GM04503 (cell line): ENCODE measurements around the gene OTUD3.
"Not testable (repeated sequence)": the region's sequence is repeated elsewhere in the genome, so short reads cannot be mapped to it uniquely, and the experiment has no call there.

Experiments used
- DNase-seq: peaks from one replicate; pipeline ENCODE4 v3.0.0-alpha.2; 2012; ENCODE audit warnings: low read depth

The OTUD3 gene, protein sequence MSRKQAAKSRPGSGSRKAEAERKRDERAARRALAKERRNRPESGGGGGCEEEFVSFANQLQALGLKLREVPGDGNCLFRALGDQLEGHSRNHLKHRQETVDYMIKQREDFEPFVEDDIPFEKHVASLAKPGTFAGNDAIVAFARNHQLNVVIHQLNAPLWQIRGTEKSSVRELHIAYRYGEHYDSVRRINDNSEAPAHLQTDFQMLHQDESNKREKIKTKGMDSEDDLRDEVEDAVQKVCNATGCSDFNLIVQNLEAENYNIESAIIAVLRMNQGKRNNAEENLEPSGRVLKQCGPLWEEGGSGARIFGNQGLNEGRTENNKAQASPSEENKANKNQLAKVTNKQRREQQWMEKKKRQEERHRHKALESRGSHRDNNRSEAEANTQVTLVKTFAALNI

DNA sequence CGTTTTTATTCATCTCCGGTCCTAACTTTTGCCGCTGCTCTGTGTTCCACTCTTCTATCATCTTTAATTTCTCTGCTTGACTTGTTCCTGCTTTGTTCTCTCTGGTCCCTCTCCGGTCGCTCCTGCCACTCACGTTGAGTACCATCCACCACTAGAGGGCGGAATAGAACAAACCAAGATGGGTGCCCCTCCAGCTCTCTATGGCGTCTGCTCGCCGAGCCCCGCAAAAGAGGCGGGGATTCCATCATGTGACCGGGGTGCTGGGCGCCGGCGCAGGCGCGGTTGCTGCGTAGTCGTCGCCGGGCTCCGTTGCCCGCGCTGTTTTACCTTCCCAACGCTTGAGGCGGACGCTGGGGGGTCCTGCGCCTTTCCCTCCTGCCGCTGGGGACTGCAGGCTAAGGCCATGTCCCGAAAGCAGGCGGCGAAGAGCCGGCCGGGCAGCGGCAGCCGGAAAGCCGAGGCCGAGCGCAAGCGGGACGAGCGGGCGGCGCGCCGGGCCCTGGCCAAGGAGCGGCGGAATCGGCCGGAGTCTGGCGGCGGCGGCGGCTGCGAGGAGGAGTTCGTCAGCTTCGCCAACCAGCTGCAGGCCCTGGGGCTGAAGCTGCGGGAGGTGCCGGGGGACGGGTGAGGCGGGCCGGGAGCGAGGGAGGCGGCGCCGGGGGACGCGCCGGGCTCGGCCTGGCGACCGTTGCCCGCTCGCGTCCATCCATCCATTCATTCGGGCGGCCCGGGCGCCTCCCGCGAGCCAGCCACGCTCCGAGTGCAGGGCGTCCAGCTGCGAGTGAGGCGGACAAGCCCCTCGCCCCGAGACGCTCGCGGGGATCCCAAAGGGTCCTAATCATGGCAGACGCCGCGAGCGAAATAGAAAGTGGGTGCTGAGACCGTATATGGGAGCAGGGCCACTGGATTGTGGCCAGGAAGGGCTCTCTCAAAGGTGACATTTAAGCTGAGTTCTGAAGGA is at the start of gene OTUD3:
Gene OTUD3 (plus strand): TSS at position 285 of the 961 bp plus-strand sequence. CDS start 119 bp downstream, at position 404.
- peak; percentile 76 for DNase-seq

DNA sequence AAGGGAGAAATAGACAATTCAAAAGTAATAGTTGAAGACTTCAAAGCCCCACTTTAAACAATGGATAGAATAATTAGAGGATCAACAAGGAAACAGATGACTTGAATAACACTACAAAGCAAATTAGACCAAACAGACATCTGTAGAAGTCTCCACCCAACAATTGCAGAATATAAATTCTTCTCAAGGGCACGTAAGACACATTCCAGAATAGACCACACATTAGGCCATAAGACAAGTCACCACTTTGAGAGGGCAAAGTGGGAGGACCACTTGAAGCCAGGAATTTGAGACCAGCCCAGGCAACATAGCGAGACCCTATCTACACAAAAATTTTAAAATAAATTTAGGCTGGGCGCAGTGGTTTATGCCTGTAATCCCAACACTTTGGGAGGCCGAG is 46.6 kb upstream of the OTUD3 start:
- no peak for DNase-seq

DNA sequence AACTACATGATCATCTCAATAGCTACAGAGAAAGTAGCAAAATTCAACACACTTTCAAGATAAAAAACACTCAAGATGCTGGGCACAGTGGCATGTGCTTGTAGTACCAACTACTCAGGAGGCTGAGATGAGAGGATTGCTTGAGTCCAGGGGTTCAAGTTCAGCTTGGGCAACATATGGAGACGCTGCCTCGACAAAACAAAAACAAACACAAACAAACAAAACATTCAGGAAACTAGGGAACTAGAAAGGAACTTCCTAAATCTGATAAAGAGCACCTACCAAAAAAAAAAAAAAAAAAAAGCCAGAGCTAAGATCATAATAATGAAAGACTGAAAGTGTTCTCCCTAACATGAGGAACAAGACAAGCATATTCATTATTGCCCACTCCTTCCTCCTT is 44.3 kb upstream of the OTUD3 start:
- no peak for DNase-seq

DNA sequence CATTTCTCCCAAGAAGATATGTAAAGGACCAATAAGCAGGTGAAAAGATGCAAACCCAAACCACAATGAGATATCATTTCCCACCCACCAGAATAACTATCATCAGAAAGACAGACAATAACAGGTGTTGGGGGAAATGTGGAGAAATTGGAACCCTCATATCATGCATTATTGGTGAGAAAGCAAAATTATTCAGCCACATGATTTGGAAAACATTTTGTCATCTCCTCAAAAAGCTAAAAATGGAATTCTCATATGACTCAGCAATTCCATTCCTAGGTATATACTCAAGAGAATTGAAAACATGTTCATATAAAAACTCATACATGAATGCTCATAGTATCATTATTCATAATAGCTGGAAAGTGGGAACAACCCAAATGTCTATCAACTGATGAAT is 42.0 kb upstream of the OTUD3 start:
- no peak for DNase-seq

DNA sequence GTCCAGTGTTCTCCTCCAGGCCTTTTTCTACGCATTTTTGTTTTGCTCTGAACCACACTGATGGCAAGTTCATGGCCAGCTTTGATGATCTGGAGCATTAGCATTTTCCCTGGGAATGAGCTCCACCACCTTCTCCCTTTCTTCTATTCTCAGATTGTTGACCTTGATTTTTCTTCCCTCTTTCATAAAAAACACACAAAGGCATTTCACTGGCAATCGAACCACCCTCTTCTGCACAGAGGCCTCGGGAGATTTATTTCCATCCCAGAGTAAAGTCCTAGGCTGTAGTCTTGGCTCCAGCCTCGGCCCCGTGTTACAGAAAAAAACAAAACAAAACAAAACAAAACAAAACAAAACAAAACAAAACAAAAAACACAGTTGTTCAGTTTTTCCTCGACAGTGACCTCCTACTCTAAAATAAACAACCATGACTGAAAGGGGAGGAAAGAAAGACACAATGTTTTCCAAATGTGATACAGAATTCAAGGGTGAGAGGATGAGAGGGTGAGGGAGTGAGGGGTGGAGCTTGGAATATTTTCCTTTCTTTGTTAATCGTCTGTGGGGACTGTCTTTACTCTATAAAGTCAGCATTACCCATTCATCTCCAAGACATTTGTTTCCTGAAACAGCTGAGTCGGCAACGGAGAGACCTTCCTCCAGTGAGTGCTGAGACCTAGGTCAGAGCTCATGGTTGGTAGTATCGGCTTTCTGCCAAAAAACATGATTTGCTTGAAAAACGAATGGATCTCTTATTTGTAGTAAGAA is 37.3 kb upstream of the OTUD3 start:
- no peak for DNase-seq

DNA sequence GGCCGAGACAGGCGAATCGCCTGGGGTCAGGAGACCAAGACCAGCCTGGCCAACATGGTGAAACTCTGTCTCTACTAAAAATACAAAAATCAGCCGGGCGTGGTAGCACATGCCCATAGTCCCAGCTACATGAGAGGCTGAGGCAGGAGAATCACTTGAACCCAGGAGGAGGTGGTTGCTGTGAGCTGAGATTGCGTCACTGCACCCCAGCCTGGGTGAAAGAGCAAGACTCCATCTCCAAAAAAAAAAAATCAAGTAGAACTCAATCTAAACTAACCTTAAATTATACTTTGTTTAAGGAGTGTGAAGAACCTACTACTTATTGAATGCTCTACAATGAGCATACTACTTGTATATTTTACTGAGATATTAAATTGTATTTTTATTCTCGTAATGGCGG is 36.6 kb upstream of the OTUD3 start:
- no peak for DNase-seq

DNA sequence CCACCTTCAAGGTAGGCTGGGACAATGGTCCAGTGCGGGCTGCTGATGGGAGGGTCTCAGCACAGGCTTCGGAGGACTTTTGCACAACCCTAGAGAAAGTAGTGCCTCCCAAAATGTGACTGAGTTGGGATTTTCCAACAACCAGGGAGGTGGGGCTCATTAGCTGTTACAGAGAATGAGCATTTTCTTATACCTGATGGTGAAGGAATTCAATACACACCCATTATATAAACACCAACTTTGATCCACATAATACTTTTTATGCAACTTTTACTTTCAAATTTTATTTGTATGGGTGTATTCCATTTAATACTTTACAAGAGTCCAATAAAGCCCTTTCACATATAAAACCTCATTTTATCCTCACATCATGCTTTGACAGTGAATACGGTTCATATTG is 35.9 kb upstream of the OTUD3 start:
- no peak for DNase-seq

DNA sequence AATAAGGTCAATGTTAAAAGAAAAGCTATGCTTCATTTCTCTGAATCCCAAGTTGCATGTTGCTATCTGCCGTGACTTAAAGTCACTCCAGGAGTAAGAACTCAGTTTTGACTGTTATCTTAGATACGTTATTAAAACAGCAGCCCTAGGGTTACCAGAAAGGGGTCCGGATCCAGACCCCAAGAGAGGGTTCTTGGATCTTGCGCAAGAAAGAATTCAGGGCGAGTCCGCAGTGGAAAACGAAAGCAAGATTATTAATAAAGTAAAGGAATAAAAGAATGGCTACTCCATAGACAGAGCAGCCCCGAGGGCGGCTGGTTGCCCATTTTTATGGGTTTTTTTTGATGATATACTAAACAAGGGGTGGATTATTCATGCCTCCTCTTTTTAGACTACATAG is 34.9 kb upstream of the OTUD3 start:
- DNase-seq: not testable (repeated sequence)

DNA sequence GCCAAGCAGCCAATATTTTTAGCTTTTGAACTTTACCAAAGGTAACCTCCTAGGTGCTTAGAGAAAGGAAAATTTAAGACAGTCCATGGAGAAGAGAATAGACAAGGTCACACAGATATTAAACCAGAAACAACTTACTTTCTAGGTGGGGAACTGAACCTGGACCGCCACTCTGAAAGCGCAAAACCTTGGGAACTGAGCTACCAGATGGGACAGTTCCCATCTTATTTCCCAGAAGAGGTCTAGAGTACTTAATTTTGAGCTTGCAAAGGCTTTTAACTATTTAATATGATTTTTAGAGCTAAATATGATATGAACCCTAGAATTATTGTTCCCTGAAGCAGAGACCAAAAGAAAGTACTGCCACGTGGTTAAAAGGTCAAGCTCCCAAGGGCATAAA is 32.9 kb upstream of the OTUD3 start:
- DNase-seq: not testable (repeated sequence)

DNA sequence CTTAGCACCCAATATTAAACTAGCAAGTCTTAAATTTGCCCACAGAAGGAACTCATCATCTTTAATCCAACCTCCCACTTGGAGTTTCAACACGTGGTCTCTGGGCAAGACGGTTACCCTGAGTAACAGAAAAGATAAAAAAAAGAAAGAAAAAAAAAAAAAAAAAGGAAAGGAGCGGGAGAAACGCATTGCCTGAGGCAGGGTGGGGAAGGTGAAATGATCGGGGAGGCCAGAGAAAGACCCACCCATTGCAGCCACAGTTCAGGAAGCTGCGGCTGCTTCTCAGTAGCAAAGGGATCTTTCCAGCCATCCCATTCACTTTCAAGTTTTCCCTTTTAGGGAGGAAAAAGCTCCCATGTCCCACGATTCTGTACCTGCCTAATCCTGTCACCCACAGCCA is 32.0 kb upstream of the OTUD3 start:
- no peak for DNase-seq

DNA sequence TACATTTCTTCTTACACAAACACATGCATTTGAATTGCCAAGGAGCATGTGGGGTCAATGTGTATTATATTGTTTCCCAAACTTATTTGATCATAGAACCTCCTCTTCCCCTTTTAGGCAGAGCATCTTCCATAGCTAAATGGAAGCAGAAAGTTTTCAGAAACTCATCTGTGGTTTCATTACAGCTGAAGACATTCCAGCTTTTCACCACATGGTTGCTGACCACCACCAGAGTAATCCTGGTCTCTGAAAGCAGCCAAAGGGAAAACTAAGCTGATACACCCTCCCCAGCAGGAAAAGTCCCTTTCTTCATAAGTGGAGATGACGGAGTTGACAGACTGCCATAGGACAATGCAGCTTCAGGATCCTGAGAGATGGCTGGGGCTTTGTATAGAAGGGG is 30.2 kb upstream of the OTUD3 start:
- no peak for DNase-seq

DNA sequence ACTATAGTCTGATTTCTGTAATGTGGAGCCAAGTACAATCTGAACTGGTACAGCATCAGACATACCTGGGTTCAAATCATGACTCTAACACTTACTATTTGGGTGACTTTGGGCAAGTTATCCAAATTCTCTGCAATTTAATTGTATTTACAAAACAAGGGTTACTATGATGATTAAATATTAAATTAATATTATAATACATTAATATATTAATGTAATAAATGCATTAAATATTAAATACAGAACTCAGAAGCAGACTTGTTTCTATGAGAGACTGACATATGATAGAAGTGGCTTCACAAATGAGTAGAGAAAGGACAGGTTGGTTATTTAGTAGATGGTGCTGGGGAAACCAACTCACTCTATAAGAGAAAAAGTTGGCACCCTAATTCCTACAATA is 27.3 kb upstream of the OTUD3 start:
- DNase-seq: no peak

DNA sequence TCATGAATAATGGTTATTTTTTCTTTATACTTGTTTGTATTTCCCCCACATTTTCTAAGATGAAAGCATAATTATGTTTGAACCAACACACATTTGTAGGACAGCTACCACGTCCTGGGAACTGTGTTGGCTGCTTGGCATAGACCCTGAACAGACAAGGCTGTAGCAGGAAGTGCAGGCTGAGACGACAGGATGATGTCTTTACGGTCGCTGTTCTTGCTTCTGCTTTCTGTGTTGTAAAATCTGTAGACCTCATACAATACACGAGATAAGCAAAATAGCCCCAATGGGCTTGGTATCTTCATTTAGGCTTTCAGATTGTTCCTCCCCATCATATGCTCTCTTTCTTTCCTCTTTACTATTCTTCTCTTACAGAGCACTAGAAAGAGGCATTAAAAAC is 23.3 kb upstream of the OTUD3 start:
- DNase-seq: no peak

DNA sequence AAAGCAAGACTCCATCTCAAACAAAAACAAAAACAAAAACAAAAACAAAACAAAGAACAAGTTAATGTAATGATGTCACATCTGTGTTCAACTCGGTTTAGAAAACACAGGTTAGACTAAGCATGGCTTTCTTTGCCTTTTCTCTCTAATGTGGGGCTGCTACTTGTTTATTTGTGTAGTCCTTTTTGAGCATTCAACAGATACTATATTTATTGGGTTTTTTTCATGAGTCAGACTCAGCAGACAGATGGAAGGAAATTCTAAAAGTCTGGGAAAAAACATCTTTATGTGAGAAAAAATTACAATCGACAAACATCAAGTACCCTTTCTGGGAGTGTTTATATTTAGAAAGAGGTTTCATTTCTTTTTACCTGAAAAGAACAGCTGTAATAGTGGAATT is 22.3 kb upstream of the OTUD3 start:
- DNase-seq: no peak

DNA sequence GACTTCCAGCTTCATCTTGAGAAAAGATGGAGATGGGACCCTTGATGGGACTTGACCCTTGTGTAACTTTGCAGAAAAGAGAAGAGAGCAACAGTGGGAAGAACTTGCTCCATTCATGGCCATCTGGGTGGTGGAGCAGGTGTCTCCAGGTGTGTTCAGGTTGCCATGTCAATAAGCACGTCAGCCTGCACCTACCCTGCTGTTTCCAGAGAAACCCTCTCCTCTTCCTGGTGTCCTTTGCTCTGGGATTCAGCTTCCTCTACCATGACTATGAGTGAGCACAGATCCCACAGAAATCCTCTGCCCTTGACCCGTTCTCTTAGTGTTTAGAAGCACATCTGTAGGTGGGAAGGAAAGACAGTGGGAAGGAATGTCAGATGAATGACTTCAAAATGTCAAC is 21.8 kb upstream of the OTUD3 start:
- no peak for DNase-seq

DNA sequence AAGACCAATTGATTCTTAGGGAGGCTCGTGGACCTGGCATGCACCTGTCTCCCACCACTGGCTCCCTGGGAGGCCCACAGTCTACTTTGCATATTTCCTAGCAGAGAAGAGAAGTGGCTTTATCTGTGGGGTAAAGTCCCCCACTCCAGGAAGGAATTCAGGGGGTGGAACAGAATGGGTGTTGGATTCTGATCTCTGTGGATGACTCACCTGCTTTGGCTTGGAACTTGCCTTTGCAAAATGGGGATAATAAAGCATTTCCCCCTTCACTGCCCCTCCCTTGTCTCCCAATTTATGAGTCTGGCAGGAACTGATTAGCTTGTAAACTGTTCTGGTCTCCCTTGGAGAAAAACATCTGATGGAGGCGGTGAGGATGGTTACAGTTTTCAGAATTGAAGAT is 21.2 kb upstream of the OTUD3 start:
- peak; percentile 78 for DNase-seq

DNA sequence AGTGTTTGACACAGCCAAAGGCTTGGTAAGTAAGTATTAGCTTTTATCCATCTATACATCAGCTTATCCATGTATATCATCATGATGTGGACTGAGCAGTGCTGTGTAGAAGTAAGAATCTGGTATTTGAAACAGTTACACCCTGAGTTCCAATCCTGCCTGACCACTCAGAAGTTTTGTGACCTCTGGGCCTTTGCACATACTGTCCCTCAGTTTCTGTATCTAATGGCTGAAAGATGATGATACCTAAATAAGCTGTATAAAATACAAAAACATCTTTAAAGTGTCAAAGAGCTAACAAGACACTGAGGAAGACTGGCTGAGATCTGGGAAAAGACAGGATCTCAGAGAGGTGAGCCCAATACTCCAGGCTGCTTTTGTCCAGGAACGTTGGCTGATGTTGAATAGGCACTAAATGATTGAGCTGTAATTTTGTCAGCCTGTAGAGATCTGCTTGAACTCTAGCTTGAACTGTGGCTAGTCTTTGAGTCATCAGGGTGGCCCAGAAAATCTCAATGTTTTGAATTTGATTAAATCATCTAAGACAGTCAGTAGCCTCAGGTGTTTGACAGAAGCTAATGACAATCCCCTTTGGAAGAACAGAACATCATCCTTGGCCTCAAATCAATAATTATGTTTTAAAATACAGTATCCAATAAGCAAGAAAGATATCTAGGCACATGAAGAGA is 20.2 kb upstream of the OTUD3 start:
- DNase-seq: no peak

DNA sequence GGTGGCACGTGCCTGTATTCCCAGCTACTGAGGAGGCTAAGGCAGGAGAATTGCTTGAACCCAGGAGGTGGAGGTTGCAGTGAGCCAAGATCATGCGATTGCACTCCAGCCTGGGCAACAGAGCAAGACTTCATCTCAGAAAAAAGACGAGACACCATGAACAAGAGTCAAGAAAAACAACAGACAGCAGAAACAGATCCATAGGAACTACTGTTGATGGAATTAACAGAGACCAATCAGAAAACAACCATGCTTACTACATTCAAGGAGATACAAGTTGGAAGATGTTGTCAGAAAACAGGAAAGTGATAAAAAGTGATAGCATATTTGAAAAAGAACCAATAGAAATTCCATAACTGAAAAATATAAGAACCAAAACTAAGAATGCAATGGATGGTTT is 19.3 kb upstream of the OTUD3 start:
- no peak for DNase-seq

DNA sequence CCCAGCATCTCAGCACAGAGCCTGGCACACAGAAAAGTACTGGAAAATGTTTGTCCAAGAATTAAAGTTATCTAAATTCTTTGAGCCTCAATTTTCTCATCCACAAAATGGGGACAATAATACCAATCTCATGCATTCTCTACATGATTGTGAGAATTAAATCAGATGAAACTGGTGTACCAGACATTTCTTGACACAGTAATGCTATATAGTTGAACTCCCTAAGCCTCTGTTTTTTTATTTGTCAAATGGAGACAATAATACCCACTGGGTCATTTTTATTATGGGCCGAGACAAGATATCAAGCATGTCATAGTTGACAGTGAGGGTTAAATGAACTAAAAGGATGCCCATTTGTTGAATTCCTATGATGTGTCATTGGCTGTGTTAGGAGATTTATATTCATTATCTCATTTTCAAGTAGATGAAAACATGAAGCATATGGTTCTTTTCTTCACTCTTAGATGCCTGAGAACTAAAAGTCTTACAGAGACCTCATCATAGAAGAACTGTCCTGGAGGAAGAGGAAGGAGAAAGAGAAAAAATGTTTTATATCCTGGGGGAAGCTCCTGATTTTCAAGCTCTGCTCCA is 17.5 kb upstream of the OTUD3 start:
- no peak for DNase-seq

DNA sequence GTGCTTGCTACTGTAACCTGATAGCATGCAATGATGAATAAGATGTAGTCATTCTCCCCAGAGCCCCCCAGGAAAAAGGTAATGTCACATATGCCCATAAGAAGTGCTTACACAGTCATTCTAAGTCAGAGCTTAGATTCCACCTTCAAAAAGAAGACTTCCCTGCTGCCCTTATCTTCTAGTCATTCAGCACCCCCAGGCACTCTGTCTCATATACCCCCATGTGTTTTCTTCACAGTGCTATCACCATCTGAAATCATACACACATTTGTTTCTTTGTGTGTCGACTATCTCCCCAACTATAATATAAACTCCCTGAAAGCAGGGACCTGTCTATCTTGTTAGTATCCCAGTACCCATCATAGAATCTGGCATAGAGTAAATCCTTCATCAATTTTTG is 16.2 kb upstream of the OTUD3 start:
- DNase-seq: no peak

DNA sequence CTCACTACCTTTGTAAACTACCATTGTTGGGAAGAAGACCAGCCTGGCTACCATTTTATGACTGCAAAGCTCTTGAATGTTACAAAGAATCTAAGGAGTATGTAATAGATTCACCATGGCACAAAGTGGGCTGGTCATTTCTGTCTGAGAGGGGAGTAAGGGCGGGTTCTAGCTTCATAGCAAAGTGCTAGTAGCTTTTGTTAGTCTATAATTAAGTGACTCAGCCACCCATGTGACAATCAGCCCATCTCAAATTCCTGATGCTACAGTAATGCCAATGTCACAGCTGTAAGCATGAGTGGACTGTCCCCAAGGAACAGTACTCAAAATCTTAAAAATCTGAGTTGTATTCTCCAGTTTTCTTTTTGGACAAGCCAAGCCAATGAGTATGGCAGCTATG is 15.4 kb upstream of the OTUD3 start:
- DNase-seq: no peak
